Measurements from ENCODE around the gene NDST1.

DNA sequence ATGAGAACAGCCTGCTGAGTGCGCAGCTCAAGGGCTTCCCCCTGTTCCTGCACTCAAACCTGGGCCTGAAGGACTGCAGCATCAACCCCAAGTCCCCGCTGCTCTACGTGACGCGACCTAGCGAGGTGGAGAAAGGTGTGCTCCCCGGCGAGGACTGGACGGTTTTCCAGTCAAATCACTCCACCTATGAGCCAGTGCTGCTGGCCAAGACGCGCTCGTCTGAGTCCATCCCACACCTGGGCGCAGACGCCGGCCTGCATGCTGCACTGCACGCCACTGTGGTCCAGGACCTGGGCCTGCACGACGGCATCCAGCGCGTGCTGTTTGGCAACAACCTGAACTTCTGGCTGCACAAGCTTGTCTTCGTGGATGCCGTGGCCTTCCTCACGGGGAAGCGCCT, 19.9 kb downstream of the NDST1 start:
- no peak for TF ChIP-seq RAD21 (IDR thresholded peaks at IDR 0.05; ENCODE audit: low read length)
- TF ChIP-seq POLR2AphosphoS5 (IDR thresholded peaks at IDR 0.05; ENCODE audit: low read depth, low read length) = no peak
